Colonic mucosa (tissue), 4 donors: ENCODE data around the gene FHIT. TPM values are rescaled to one million over a fixed set of nuclear protein-coding genes. Genes with fewer than 3 reads are reported as not detected.

ENCODE experiments used
- DNase-seq: peaks from one replicate; pipeline ENCODE4 v3.0.0-alpha.2; 2020
- H3K27ac ChIP-seq: fragments of 200-600 bp; one replicate; pipeline ENCODE4 v1.8.0; 2021
- H3K27me3 ChIP-seq: fragments of 200-600 bp; one replicate; pipeline ENCODE4 v1.8.0; 2021
- H3K36me3 ChIP-seq: fragments of 200-600 bp; one replicate; pipeline ENCODE4 v1.8.0; 2021
- H3K4me1 ChIP-seq: fragments of 200-600 bp; one replicate; pipeline ENCODE4 v1.8.0; 2021; ENCODE audit warnings: mild to moderate bottlenecking
- H3K4me3 ChIP-seq: fragments of 200-600 bp; one replicate; pipeline ENCODE4 v1.8.0; 2021
- H3K9ac ChIP-seq, 2 donors: one replicate each; pipeline ENCODE4 v1.7.0; 2013; ENCODE audit warnings: control low read depth in 2 of 2, low read depth in 2 of 2, low read length in 2 of 2
- H3K9me3 ChIP-seq: fragments of 200-600 bp; one replicate; pipeline ENCODE4 v1.8.0; 2021
- intact Hi-C: fragments of 100-400 bp; cut with DNase I; formaldehyde crosslinking; loops from one replicate; pipeline ENCODE4 v1.14.1; 2022
- total RNA-seq, 2 donors: library from RNA; stranded (reverse); fragmentation: NEBNext Ultra II Directional in 1 of 2; extraction: Animal tissue kit (Norgen Biotek cat#: 25700) in 1 of 2; gene quantifications; one replicate each; pipeline ENCODE4 v1.2.1, GENCODE V29; 2021
- TF ChIP-seq, protein P1 (sequence below): fragments of 200-600 bp; IDR thresholded peaks from one replicate; pipeline ENCODE4 v1.8.0; 2022; ENCODE audit warnings: antibody characterized with exemption, mild to moderate bottlenecking
- donor health status: healthy.
- donor health status: DM: no; HTN: no; CAD: no.
- donor health status: DM: no; HTN: no; CAD: no.

Gene FHIT
- total RNA-seq, 2 donors from 2014 or later, result 7.7 to 9.4 TPM

DNA sequence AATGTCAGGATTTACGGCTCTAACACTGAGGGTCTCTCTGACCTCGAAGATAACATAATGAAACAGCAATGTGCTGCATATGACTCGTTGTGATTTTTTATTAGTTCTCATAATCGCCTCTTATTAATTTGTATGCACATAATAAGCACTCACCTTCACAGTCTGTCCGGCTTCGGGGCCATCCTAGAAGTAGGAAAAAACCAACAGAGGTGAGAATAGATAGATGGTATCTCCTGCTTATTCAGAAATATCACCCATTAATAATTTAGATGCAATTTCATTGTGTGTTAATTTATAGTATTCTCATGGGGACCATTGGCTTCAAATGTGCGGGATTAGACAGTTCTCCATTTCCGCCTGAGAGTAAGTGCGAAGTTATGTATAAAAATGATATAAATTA, 1240.0 kb downstream of the FHIT start:
- no peaks in the 10 kb centered on the region for H3K27me3 ChIP-seq
- H3K36me3 ChIP-seq, result no peaks in the 10 kb centered on the region
- no peaks in the 10 kb centered on the region for H3K9me3 ChIP-seq
- intact Hi-C loops, result no loop called here
- TF ChIP-seq, protein P1, sequence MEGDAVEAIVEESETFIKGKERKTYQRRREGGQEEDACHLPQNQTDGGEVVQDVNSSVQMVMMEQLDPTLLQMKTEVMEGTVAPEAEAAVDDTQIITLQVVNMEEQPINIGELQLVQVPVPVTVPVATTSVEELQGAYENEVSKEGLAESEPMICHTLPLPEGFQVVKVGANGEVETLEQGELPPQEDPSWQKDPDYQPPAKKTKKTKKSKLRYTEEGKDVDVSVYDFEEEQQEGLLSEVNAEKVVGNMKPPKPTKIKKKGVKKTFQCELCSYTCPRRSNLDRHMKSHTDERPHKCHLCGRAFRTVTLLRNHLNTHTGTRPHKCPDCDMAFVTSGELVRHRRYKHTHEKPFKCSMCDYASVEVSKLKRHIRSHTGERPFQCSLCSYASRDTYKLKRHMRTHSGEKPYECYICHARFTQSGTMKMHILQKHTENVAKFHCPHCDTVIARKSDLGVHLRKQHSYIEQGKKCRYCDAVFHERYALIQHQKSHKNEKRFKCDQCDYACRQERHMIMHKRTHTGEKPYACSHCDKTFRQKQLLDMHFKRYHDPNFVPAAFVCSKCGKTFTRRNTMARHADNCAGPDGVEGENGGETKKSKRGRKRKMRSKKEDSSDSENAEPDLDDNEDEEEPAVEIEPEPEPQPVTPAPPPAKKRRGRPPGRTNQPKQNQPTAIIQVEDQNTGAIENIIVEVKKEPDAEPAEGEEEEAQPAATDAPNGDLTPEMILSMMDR, result no peak
- DNase-seq, result no peak
- no peak overlapping the region for H3K27ac ChIP-seq
- no peak overlapping the region for H3K4me3 ChIP-seq
- no peak overlapping the region for H3K9ac ChIP-seq
- no peaks in the 10 kb centered on the region for H3K4me1 ChIP-seq

DNA sequence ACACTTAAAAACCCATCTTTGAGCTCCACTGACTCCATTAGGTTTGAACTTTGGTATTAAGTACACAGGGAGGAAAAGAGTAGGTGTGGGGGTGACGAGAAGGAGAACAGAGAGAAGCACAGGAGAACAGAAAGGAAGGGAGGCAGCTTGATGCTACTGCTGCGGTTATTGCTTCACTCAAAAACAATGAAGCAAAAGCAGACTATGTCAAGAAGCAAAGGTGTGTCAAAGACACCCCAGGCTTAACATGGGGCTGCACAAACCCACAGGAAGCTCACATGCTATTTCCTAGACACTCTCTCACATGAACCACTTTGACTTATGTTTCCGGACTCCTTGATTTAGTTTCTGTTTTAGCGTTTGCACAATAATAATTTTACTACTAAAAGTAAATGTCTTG, 1240.5 kb downstream of the FHIT start:
- Histone ChIP-seq H3K4me3 (no peak overlapping the region), H3K27me3 (no peaks in the 10 kb centered on the region), H3K4me1 (no peaks in the 10 kb centered on the region), H3K36me3 (no peaks in the 10 kb centered on the region), H3K9me3 (no peaks in the 10 kb centered on the region), H3K27ac (no peak overlapping the region), H3K9ac (no peak overlapping the region)
- DNase-seq, result peak; percentile 18
- TF ChIP-seq, protein P1, result no peak
- intact Hi-C loops, result no loop called here

DNA sequence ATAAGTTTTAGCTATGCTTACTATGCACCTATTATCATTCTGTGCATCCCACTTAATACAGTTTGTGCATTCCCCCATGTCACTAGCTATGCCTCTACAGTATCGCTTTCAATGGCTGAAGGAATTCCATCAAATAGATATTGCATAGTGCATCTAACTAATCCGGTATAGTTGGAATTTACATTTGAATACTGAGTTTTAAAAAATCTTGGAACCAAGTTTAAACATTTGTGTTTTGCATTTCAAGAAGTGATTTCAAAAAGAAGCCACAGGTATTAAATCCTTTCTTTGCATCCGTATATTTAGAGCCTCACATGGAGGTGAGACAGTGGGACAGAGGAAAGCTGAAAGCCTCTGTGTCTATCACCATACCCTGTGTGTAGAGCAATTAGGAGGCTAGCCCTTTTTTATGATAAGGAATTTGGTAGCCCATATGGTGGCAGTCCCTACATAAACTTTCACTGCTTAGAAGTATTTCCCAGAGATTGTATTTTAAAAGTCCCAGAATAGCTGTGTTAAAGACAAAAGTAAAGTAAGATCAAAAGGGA, 1241.2 kb downstream of the FHIT start:
- Histone ChIP-seq H3K4me1 (no peaks in the 10 kb centered on the region), H3K27me3 (no peaks in the 10 kb centered on the region), H3K9ac (no peak overlapping the region), H3K4me3 (no peak overlapping the region), H3K9me3 (no peaks in the 10 kb centered on the region), H3K36me3 (no peaks in the 10 kb centered on the region), H3K27ac (no peak overlapping the region)
- DNase-seq, result no peak
- TF ChIP-seq, protein P1, result no peak
- intact Hi-C loops, result no loop called here

DNA sequence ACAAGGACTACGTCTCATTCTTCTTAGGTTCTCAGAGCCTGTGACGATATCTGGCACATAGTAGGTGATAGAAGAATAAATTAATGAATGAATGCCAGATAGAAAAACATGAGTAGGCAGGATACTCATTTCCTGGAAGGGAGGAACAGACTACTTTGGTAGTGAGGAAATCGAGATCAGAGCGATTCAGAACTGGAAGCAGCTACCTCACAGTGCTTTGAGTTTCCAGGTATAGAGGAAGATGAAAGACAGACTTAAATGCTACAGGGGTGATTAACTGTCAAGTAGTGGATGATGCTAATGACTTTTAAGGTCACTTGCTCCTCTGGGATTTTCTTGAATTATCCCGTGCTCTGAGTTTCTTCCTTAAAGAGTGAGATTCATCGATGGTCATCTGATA, 1249.9 kb downstream of the FHIT start:
- Histone ChIP-seq H3K27ac (no peak overlapping the region), H3K27me3 (no peaks in the 10 kb centered on the region), H3K36me3 (no peaks in the 10 kb centered on the region), H3K9ac (no peak overlapping the region), H3K4me3 (no peak overlapping the region), H3K4me1 (no peaks in the 10 kb centered on the region), H3K9me3 (no peaks in the 10 kb centered on the region)
- TF ChIP-seq, protein P1, result no peak
- intact Hi-C loops, result no loop called here
- DNase-seq, result no peak

DNA sequence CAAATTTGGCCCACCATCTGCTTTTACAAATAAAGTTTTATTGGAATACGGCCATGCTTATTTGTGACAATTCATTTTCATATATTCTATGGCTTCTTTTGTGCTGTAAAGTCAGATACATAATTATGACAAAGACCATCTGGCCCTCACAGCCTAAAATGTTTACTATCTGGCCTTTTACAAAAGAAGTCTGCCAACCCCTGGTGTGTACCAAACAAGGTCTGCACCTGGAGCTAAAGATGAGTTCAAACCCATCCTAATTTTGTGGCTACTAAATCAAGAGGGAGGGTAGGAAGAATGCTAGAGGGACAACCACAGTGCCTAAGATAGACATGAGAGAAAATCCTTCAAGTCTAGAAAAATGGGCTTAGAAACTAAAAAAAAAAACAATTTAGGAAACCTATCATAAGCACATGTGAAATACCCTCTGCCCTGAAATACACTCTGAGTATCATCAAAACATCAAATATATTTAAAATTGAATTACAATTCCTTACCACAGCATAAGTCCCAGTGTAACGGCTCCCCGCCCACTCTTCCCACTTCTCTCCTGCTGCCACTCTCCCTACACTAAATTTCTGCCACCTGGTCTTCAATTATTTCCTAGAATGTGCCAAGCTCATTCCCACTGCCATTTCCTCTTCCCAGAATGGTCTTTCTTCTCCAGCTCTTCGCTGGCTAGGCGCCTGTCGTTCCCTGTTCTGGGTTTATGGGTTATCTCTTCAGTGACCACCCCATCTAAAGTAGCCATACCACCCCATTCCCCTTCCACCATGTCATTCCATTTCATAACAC, 1250.7 kb downstream of the FHIT start:
- H3K4me3 ChIP-seq, result no peak overlapping the region
- intact Hi-C loops, result no loop called here
- no peak for DNase-seq
- no peaks in the 10 kb centered on the region for H3K4me1 ChIP-seq
- no peak overlapping the region for H3K9ac ChIP-seq
- no peak overlapping the region for H3K27ac ChIP-seq
- no peaks in the 10 kb centered on the region for H3K36me3 ChIP-seq
- no peaks in the 10 kb centered on the region for H3K9me3 ChIP-seq
- TF ChIP-seq, protein P1, result no peak
- H3K27me3 ChIP-seq, result no peaks in the 10 kb centered on the region
